ENCODE measurements around the gene MTOR.

The MTOR gene

GRCh38 chr1:11150326-11150725, 112.0 kb downstream of the MTOR start:
- DNase-seq (ENCODE audit: low read depth): no peak

- DNase-seq (ENCODE audit: low read depth): no peak
Observed at GRCh38 chr1:11147197-11147770, 115.1 kb downstream of the MTOR start.

- DNase-seq (ENCODE audit: low read depth): no peak
Observed at GRCh38 chr1:11145741-11146140, 116.6 kb downstream of the MTOR start.

- no peak for DNase-seq (ENCODE audit: low read depth)
Observed at GRCh38 chr1:11144570-11145256, 117.6 kb downstream of the MTOR start.

- DNase-seq (ENCODE audit: low read depth): no peak
Observed at GRCh38 chr1:11143907-11144306, 118.4 kb downstream of the MTOR start.

GRCh38 chr1:11143401-11143800, 119.0 kb downstream of the MTOR start:
- no peak for DNase-seq (ENCODE audit: low read depth)

GRCh38 chr1:11142618-11143391, 119.5 kb downstream of the MTOR start:
- DNase-seq (ENCODE audit: low read depth): no peak

- no peak for DNase-seq (ENCODE audit: low read depth)
Observed at GRCh38 chr1:11138952-11139351, 123.4 kb downstream of the MTOR start.

- no peak for DNase-seq (ENCODE audit: low read depth)
Observed at GRCh38 chr1:11138029-11138428, 124.3 kb downstream of the MTOR start.

GRCh38 chr1:11134898-11135266, 127.5 kb downstream of the MTOR start:
- no peak for DNase-seq (ENCODE audit: low read depth)

- DNase-seq (ENCODE audit: low read depth): peak; percentile 53
Observed at GRCh38 chr1:11134251-11134897, 128.0 kb downstream of the MTOR start.

GRCh38 chr1:11132563-11133293, 129.6 kb downstream of the MTOR start:
- DNase-seq (ENCODE audit: low read depth): peak; percentile 53

- DNase-seq (ENCODE audit: low read depth): no peak
Observed at GRCh38 chr1:11131816-11132215, 130.5 kb downstream of the MTOR start.

GRCh38 chr1:11130406-11130805, 131.9 kb downstream of the MTOR start:
- no peak for DNase-seq (ENCODE audit: low read depth)

- DNase-seq (ENCODE audit: low read depth): no peak
Observed at GRCh38 chr1:11129649-11130390, 132.5 kb downstream of the MTOR start.

GRCh38 chr1:11126569-11126968, 135.8 kb downstream of the MTOR start:
- DNase-seq (ENCODE audit: low read depth): peak; percentile 87

GRCh38 chr1:11125931-11126330, 136.4 kb downstream of the MTOR start:
- DNase-seq (ENCODE audit: low read depth): no peak

- DNase-seq (ENCODE audit: low read depth): no peak
Observed at GRCh38 chr1:11124965-11125364, 137.4 kb downstream of the MTOR start.

GRCh38 chr1:11116318-11116717, 146.0 kb downstream of the MTOR start:
- DNase-seq (ENCODE audit: low read depth): no peak

GRCh38 chr1:11114966-11115365, 147.4 kb downstream of the MTOR start:
- no peak for DNase-seq (ENCODE audit: low read depth)

GRCh38 chr1:11109047-11109760, 153.1 kb downstream of the MTOR start:
- no peak for DNase-seq (ENCODE audit: low read depth)
